Measurements from ENCODE around the gene CDH13. TPM values are rescaled to one million over a fixed set of nuclear protein-coding genes. Genes with fewer than 3 reads are reported as not detected.

Gene CDH13
- total and polyA plus RNA-seq, 10 of the 15 experiments (the other 5 are each of a cell fraction or from before 2014, with no cell fraction given) = under 0.01 to 0.05 TPM; not detected in 8

DNA sequence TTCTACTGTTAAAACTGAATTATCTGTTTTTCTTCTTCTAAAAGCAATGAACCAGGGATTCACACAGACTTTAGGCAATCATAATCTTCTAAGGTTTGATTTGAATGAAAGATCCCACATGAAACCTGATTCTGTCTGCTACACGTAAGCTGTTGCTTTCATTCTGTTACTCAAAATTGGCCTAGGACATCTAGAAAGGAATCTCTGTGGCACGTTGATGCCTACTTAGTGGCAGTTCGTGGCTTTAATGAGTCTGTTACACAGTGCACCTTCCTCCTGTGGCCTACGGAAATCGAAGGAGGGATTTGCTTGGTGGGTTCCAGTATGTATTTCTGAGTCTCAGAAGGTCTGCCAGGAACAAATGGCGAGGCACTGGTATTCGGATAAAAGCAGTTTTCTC lies 691.6 kb downstream of the CDH13 start:
- no peaks in the 10 kb centered on the region for H3K4me1 ChIP-seq (ENCODE audit: control insufficient read depth, insufficient read depth, low read length)
- H3K9me3 ChIP-seq (replicated peaks; ENCODE audit: control insufficient read depth, insufficient read depth, low read length) = no peaks in the 10 kb centered on the region
- ATAC-seq = no peak
- no peak overlapping the region for H3K4me3 ChIP-seq
- SMC1A ChIA-PET (ENCODE audit: uncharacterized antibody, unreplicated experiment) = no interaction called here
- H3K27me3 ChIP-seq (replicated peaks in 1 of 2; ENCODE audit: control insufficient read depth in 2 of 2, insufficient read depth in 2 of 2, low read length in 1 of 2) = no peaks in the 10 kb centered on the region
- intact Hi-C loops (cut with micrococcal nuclease; ENCODE audit: unreplicated experiment) (no loop called here), in situ Hi-C loops (cut with MboI) (no loop called here)
- H3K36me3 ChIP-seq (ENCODE audit: control insufficient read depth in 2 of 2, insufficient read depth in 2 of 2, low read length in 1 of 2) = no peaks in the 10 kb centered on the region
- no peaks in the 10 kb centered on the region for H3K79me2 ChIP-seq (ENCODE audit: control insufficient read depth, insufficient read depth, low read length)
- POLR2A ChIA-PET = no interaction called here
- no peak for FAIRE-seq
- no peak overlapping the region for H3K9ac ChIP-seq (ENCODE audit: control insufficient read depth, insufficient read depth, low read length)
- no peak for DNase-seq (ENCODE audit: low read depth, low spot score)
- CTCF ChIA-PET = no interaction called here
- WGBS (ENCODE audit: insufficient coverage, insufficient replicate concordance, low lambda C conversion rate, missing lambda C conversion rate) = 2% methylated on average over 7 of the region's 7 CpGs
- no peak overlapping the region for H3K4me2 ChIP-seq (ENCODE audit: control insufficient read depth, insufficient read depth)
- no peak overlapping the region for H3K27ac ChIP-seq (ENCODE audit: control insufficient read depth, insufficient read depth)
- H2AFZ ChIP-seq (ENCODE audit: control insufficient read depth, low read depth, low read length) = no peak overlapping the region
- RAD21 ChIA-PET (ENCODE audit: unreplicated experiment) = no interaction called here
- no TSS peak for BruUV-seq (replicated peaks)
- no peaks in the 10 kb centered on the region for H4K20me1 ChIP-seq (ENCODE audit: control insufficient read depth, insufficient read depth)
- no peak for TF ChIP-seq PML (IDR thresholded peaks at IDR 0.05; ENCODE audit: low read length)
- TF ChIP-seq JUNB (IDR thresholded peaks at IDR 0.05) = no peak
- TF ChIP-seq, protein P1, sequence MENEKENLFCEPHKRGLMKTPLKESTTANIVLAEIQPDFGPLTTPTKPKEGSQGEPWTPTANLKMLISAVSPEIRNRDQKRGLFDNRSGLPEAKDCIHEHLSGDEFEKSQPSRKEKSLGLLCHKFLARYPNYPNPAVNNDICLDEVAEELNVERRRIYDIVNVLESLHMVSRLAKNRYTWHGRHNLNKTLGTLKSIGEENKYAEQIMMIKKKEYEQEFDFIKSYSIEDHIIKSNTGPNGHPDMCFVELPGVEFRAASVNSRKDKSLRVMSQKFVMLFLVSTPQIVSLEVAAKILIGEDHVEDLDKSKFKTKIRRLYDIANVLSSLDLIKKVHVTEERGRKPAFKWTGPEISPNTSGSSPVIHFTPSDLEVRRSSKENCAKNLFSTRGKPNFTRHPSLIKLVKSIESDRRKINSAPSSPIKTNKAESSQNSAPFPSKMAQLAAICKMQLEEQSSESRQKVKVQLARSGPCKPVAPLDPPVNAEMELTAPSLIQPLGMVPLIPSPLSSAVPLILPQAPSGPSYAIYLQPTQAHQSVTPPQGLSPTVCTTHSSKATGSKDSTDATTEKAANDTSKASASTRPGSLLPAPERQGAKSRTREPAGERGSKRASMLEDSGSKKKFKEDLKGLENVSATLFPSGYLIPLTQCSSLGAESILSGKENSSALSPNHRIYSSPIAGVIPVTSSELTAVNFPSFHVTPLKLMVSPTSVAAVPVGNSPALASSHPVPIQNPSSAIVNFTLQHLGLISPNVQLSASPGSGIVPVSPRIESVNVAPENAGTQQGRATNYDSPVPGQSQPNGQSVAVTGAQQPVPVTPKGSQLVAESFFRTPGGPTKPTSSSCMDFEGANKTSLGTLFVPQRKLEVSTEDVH (IDR thresholded peaks at IDR 0.05; ENCODE audit: low read depth, partially characterized antibody) = no peak
- TF ChIP-seq TCF3 (IDR thresholded peaks at IDR 0.05; ENCODE audit: borderline replicate concordance, insufficient read depth, low read depth, low read length) = no peak
- TF ChIP-seq ZSCAN29 (IDR thresholded peaks at IDR 0.05) = no peak
- TF ChIP-seq PAX5 (IDR thresholded peaks at IDR 0.05; ENCODE audit: borderline replicate concordance, low read depth, low read length) = no peak
- TF ChIP-seq, protein P2, sequence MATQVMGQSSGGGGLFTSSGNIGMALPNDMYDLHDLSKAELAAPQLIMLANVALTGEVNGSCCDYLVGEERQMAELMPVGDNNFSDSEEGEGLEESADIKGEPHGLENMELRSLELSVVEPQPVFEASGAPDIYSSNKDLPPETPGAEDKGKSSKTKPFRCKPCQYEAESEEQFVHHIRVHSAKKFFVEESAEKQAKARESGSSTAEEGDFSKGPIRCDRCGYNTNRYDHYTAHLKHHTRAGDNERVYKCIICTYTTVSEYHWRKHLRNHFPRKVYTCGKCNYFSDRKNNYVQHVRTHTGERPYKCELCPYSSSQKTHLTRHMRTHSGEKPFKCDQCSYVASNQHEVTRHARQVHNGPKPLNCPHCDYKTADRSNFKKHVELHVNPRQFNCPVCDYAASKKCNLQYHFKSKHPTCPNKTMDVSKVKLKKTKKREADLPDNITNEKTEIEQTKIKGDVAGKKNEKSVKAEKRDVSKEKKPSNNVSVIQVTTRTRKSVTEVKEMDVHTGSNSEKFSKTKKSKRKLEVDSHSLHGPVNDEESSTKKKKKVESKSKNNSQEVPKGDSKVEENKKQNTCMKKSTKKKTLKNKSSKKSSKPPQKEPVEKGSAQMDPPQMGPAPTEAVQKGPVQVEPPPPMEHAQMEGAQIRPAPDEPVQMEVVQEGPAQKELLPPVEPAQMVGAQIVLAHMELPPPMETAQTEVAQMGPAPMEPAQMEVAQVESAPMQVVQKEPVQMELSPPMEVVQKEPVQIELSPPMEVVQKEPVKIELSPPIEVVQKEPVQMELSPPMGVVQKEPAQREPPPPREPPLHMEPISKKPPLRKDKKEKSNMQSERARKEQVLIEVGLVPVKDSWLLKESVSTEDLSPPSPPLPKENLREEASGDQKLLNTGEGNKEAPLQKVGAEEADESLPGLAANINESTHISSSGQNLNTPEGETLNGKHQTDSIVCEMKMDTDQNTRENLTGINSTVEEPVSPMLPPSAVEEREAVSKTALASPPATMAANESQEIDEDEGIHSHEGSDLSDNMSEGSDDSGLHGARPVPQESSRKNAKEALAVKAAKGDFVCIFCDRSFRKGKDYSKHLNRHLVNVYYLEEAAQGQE (IDR thresholded peaks at IDR 0.05; ENCODE audit: low read depth, low read length) = no peak
- TF ChIP-seq ETV6 (conservative IDR thresholded peaks at IDR 0.05 in 1 of 2, IDR thresholded peaks at IDR 0.05 in 1 of 2; ENCODE audit: borderline replicate concordance in 1 of 2, low read depth in 1 of 2) = no peak
- TF ChIP-seq, protein P3, sequence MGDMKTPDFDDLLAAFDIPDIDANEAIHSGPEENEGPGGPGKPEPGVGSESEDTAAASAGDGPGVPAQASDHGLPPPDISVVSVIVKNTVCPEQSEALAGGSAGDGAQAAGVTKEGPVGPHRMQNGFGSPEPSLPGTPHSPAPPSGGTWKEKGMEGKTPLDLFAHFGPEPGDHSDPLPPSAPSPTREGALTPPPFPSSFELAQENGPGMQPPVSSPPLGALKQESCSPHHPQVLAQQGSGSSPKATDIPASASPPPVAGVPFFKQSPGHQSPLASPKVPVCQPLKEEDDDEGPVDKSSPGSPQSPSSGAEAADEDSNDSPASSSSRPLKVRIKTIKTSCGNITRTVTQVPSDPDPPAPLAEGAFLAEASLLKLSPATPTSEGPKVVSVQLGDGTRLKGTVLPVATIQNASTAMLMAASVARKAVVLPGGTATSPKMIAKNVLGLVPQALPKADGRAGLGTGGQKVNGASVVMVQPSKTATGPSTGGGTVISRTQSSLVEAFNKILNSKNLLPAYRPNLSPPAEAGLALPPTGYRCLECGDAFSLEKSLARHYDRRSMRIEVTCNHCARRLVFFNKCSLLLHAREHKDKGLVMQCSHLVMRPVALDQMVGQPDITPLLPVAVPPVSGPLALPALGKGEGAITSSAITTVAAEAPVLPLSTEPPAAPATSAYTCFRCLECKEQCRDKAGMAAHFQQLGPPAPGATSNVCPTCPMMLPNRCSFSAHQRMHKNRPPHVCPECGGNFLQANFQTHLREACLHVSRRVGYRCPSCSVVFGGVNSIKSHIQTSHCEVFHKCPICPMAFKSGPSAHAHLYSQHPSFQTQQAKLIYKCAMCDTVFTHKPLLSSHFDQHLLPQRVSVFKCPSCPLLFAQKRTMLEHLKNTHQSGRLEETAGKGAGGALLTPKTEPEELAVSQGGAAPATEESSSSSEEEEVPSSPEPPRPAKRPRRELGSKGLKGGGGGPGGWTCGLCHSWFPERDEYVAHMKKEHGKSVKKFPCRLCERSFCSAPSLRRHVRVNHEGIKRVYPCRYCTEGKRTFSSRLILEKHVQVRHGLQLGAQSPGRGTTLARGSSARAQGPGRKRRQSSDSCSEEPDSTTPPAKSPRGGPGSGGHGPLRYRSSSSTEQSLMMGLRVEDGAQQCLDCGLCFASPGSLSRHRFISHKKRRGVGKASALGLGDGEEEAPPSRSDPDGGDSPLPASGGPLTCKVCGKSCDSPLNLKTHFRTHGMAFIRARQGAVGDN (IDR thresholded peaks at IDR 0.05) = no peak
